WTC11 (cell line): ENCODE results near the gene L3HYPDH. TPM values are rescaled to one million over a fixed set of nuclear protein-coding genes. Genes with fewer than 3 reads are reported as not detected.

Experiments
- AR ChIP-seq: fragments of 250-450 bp; sonication (Bioruptor Pico); IDR thresholded peaks from 2 replicates; pipeline ENCODE4 v1.9.0; 2021; ENCODE audit warnings: mild to moderate bottlenecking
- ATF1 ChIP-seq: sonication (generic); formaldehyde crosslinking; IDR thresholded peaks from 2 replicates; pipeline ENCODE4 v1.8.1; 2023; ENCODE audit warnings: mild to moderate bottlenecking, moderate library complexity, missing genetic modification reagents
- ATF3 ChIP-seq: sonication (generic); formaldehyde crosslinking; conservative IDR thresholded peaks from 2 replicates; pipeline ENCODE4 v1.8.1; 2022; ENCODE audit warnings: mild to moderate bottlenecking, missing genetic modification reagents
- CBFB ChIP-seq: sonication (generic); formaldehyde crosslinking; IDR thresholded peaks from 2 replicates; pipeline ENCODE4 v1.8.1; 2022; ENCODE audit warnings: mild to moderate bottlenecking, low read depth, missing genetic modification reagents
- CTCF ChIP-seq: fragments of 200-600 bp; IDR thresholded peaks from 2 replicates; pipeline ENCODE4 v1.8.0; 2022; ENCODE audit warnings: antibody characterized with exemption
- ERG ChIP-seq: fragments of 250-450 bp; sonication (Bioruptor Pico); IDR thresholded peaks from 2 replicates; pipeline ENCODE4 v1.8.0; 2021; ENCODE audit warnings: mild to moderate bottlenecking
- FOXJ3 ChIP-seq: sonication (generic); formaldehyde crosslinking; IDR thresholded peaks from 2 replicates; pipeline ENCODE4 v1.9.0; 2021; ENCODE audit warnings: missing genetic modification reagents, mild to moderate bottlenecking, borderline replicate concordance
- FOXP1 ChIP-seq: sonication (generic); formaldehyde crosslinking; IDR thresholded peaks from 2 replicates; pipeline ENCODE4 v1.8.0; 2022; ENCODE audit warnings: missing genetic modification reagents, mild to moderate bottlenecking, moderate library complexity, borderline replicate concordance
- GTF2I ChIP-seq: fragments of 250-450 bp; sonication (Bioruptor Pico); conservative IDR thresholded peaks from 2 replicates; pipeline ENCODE4 v1.4.0; 2021; ENCODE audit warnings: mild to moderate bottlenecking
- MYBL2 ChIP-seq: sonication (generic); formaldehyde crosslinking; IDR thresholded peaks from 2 replicates; pipeline ENCODE4 v1.8.1; 2023; ENCODE audit warnings: mild to moderate bottlenecking, moderate library complexity, missing genetic modification reagents
- NFYB ChIP-seq: sonication (generic); formaldehyde crosslinking; conservative IDR thresholded peaks from 2 replicates; pipeline ENCODE4 v1.8.0; 2022; ENCODE audit warnings: low read depth, missing genetic modification reagents
- PREB ChIP-seq: sonication (generic); formaldehyde crosslinking; IDR thresholded peaks from 2 replicates; pipeline ENCODE4 v1.8.1; 2022; ENCODE audit warnings: mild to moderate bottlenecking, missing genetic modification reagents, moderate library complexity, borderline replicate concordance
- PRRX2 ChIP-seq: fragments of 250-450 bp; sonication (Bioruptor Pico); IDR thresholded peaks from 2 replicates; pipeline ENCODE4 v1.8.0; 2021; ENCODE audit warnings: mild to moderate bottlenecking
- RORB ChIP-seq: fragments of 250-450 bp; sonication (Bioruptor Pico); IDR thresholded peaks from 2 replicates; pipeline ENCODE4 v1.9.0; 2021; ENCODE audit warnings: mild to moderate bottlenecking
- SP1 ChIP-seq: sonication (generic); formaldehyde crosslinking; conservative IDR thresholded peaks from 2 replicates; pipeline ENCODE4 v1.8.1; 2022; ENCODE audit warnings: missing genetic modification reagents
- TCF7 ChIP-seq: sonication (generic); formaldehyde crosslinking; IDR thresholded peaks from 2 replicates; pipeline ENCODE4 v1.8.0; 2022; ENCODE audit warnings: mild to moderate bottlenecking, low read depth, missing genetic modification reagents, moderate library complexity
- ZBTB43 ChIP-seq: sonication (generic); formaldehyde crosslinking; IDR thresholded peaks from 2 replicates; pipeline ENCODE4 v1.8.1; 2023; ENCODE audit warnings: mild to moderate bottlenecking, missing genetic modification reagents
- ZNF138 ChIP-seq: sonication (generic); formaldehyde crosslinking; conservative IDR thresholded peaks from 2 replicates; pipeline ENCODE4 v1.8.1; 2022; ENCODE audit warnings: mild to moderate bottlenecking, moderate library complexity, missing genetic modification reagents
- ZNF219 ChIP-seq: sonication (generic); formaldehyde crosslinking; IDR thresholded peaks from 2 replicates; pipeline ENCODE4 v1.8.0; 2023; ENCODE audit warnings: missing genetic modification reagents, mild to moderate bottlenecking, borderline replicate concordance
- ZNF281 ChIP-seq: sonication (generic); formaldehyde crosslinking; IDR thresholded peaks from 2 replicates; pipeline ENCODE4 v1.8.0; 2023; ENCODE audit warnings: mild to moderate bottlenecking, missing genetic modification reagents
- ZNF425 ChIP-seq: fragments of 250-450 bp; sonication (Bioruptor Pico); conservative IDR thresholded peaks from 2 replicates; pipeline ENCODE4 v1.9.0; 2021; ENCODE audit warnings: mild to moderate bottlenecking
- ZNF671 ChIP-seq: fragments of 250-450 bp; sonication (Bioruptor Pico); IDR thresholded peaks from 2 replicates; pipeline ENCODE4 v1.8.0; 2021; ENCODE audit warnings: mild to moderate bottlenecking
- ZSCAN18 ChIP-seq: fragments of 250-450 bp; sonication (Bioruptor Pico); IDR thresholded peaks from 2 replicates; pipeline ENCODE4 v2.1.2; 2022; ENCODE audit warnings: mild to moderate bottlenecking, moderate library complexity
- total RNA-seq: library from RNA; stranded (reverse); gene quantifications from 3 replicates; pipeline ENCODE4 v1.2.3, GENCODE V29; 2021

Gene L3HYPDH
- total RNA-seq, 1 experiment from 2014 or later = 17.5 TPM

GRCh38 chr14:59463787-59464485 is 20.3 kb downstream of the L3HYPDH start (continued):
- TF ChIP-seq FOXJ3 (CRISPR knock-in tag) (no peak), ATF3 (CRISPR knock-in tag) (no peak), AR (CRISPR knock-in tag) (no peak), ZSCAN18 (CRISPR knock-in tag) (no peak), CTCF (no peak), GTF2I (no peak), ZNF219 (CRISPR knock-in tag) (no peak), ZNF138 (no peak), CBFB (CRISPR knock-in tag) (no peak), ERG (CRISPR knock-in tag) (no peak), SP1 (CRISPR knock-in tag) (no peak), ZNF281 (CRISPR knock-in tag) (0 out of 2 replicates have a peak, but pooled peaks have one; percentile 30), PRRX2 (CRISPR knock-in tag) (no peak), ZBTB43 (peak; percentile 85; the same call in 1 of the 2 replicates), ZNF671 (CRISPR knock-in tag) (no peak), NFYB (CRISPR knock-in tag) (0 out of 2 replicates have a peak, but pooled peaks have one; percentile 22), PREB (CRISPR knock-in tag) (no peak), TCF7 (no peak), MYBL2 (CRISPR knock-in tag) (no peak), FOXP1 (CRISPR knock-in tag) (no peak; the same call in 1 of the 2 replicates), ATF1 (no peak), RORB (CRISPR knock-in tag) (no peak), ZNF425 (no peak)
